ENCODE results near the gene DENND5B.
"Not testable (repeated sequence)": the region's sequence is repeated elsewhere in the genome, so short reads cannot be mapped to it uniquely, and the experiment has no call there.

DENND5B gene

GRCh38 chr12:31555466-31555865 lies 35.5 kb downstream of the DENND5B start:
- not testable (repeated sequence) for H3K27ac ChIP-seq (ENCODE audit: low read length); H3K4me3 ChIP-seq (ENCODE audit: low read length in 2 of 2); H3K36me3 ChIP-seq (ENCODE audit: control insufficient read depth in 2 of 2, insufficient read depth in 2 of 2, low read length in 2 of 2); H3K4me1 ChIP-seq (ENCODE audit: control insufficient read depth, insufficient read depth, low read length); H3K9me3 ChIP-seq (ENCODE audit: control insufficient read depth in 2 of 2, low read length in 2 of 2); H3K27me3 ChIP-seq (ENCODE audit: control insufficient read depth in 1 of 2, insufficient read depth in 2 of 2, low read length in 2 of 2); H3K9ac ChIP-seq (ENCODE audit: low read length in 2 of 2)

- not testable (repeated sequence) for H3K9me3 ChIP-seq (ENCODE audit: control insufficient read depth in 2 of 2, low read length in 2 of 2); H3K27ac ChIP-seq (ENCODE audit: low read length); H3K4me1 ChIP-seq (ENCODE audit: control insufficient read depth, insufficient read depth, low read length); H3K4me3 ChIP-seq (ENCODE audit: low read length in 2 of 2); H3K27me3 ChIP-seq (ENCODE audit: control insufficient read depth in 1 of 2, insufficient read depth in 2 of 2, low read length in 2 of 2); H3K9ac ChIP-seq (ENCODE audit: low read length in 2 of 2); H3K36me3 ChIP-seq (ENCODE audit: control insufficient read depth in 2 of 2, insufficient read depth in 2 of 2, low read length in 2 of 2)
Measured at GRCh38 chr12:31550590-31550989, 40.3 kb downstream of the DENND5B start.

GRCh38 chr12:31536672-31537071 lies 54.3 kb downstream of the DENND5B start:
- no peak overlapping the region for H3K4me3 ChIP-seq (ENCODE audit: low read length in 2 of 2)
- no peak overlapping the region for H3K9ac ChIP-seq (ENCODE audit: low read length in 2 of 2)
- H3K27ac ChIP-seq (ENCODE audit: low read length): no peak overlapping the region
- H3K9me3 ChIP-seq (ENCODE audit: control insufficient read depth in 2 of 2, low read length in 2 of 2): no peaks in the 10 kb centered on the region
- H3K36me3 ChIP-seq (ENCODE audit: control insufficient read depth in 2 of 2, insufficient read depth in 2 of 2, low read length in 2 of 2): no peaks in the 10 kb centered on the region
- no peaks in the 10 kb centered on the region for H3K4me1 ChIP-seq (ENCODE audit: control insufficient read depth, insufficient read depth, low read length)
- H3K27me3 ChIP-seq (ENCODE audit: control insufficient read depth in 1 of 2, insufficient read depth in 2 of 2, low read length in 2 of 2): no peaks in the 10 kb centered on the region

- H3K4me1 ChIP-seq (ENCODE audit: control insufficient read depth, insufficient read depth, low read length): no peaks in the 10 kb centered on the region
- H3K4me3 ChIP-seq (ENCODE audit: low read length in 2 of 2): no peak overlapping the region
- H3K27ac ChIP-seq (ENCODE audit: low read length): no peak overlapping the region
- H3K9me3 ChIP-seq (ENCODE audit: control insufficient read depth in 2 of 2, low read length in 2 of 2): no peaks in the 10 kb centered on the region
- no peak overlapping the region for H3K9ac ChIP-seq (ENCODE audit: low read length in 2 of 2)
- H3K36me3 ChIP-seq (ENCODE audit: control insufficient read depth in 2 of 2, insufficient read depth in 2 of 2, low read length in 2 of 2): no peaks in the 10 kb centered on the region
- H3K27me3 ChIP-seq (ENCODE audit: control insufficient read depth in 1 of 2, insufficient read depth in 2 of 2, low read length in 2 of 2): no peaks in the 10 kb centered on the region
Measured at GRCh38 chr12:31533470-31533869, 57.5 kb downstream of the DENND5B start.

GRCh38 chr12:31531893-31532292 lies 59.0 kb downstream of the DENND5B start:
- no peaks in the 10 kb centered on the region for H3K9me3 ChIP-seq (ENCODE audit: control insufficient read depth in 2 of 2, low read length in 2 of 2)
- no peaks in the 10 kb centered on the region for H3K36me3 ChIP-seq (ENCODE audit: control insufficient read depth in 2 of 2, insufficient read depth in 2 of 2, low read length in 2 of 2)
- no peaks in the 10 kb centered on the region for H3K4me1 ChIP-seq (ENCODE audit: control insufficient read depth, insufficient read depth, low read length)
- no peak overlapping the region for H3K4me3 ChIP-seq (ENCODE audit: low read length in 2 of 2)
- no peak overlapping the region for H3K9ac ChIP-seq (ENCODE audit: low read length in 2 of 2)
- no peaks in the 10 kb centered on the region for H3K27me3 ChIP-seq (ENCODE audit: control insufficient read depth in 1 of 2, insufficient read depth in 2 of 2, low read length in 2 of 2)
- H3K27ac ChIP-seq (ENCODE audit: low read length): no peak overlapping the region

- Histone ChIP-seq H3K36me3 (ENCODE audit: control insufficient read depth in 2 of 2, insufficient read depth in 2 of 2, low read length in 2 of 2) (no peaks in the 10 kb centered on the region), H3K4me3 (ENCODE audit: low read length in 2 of 2) (no peak overlapping the region), H3K9me3 (ENCODE audit: control insufficient read depth in 2 of 2, low read length in 2 of 2) (no peaks in the 10 kb centered on the region), H3K9ac (ENCODE audit: low read length in 2 of 2) (no peak overlapping the region), H3K4me1 (ENCODE audit: control insufficient read depth, insufficient read depth, low read length) (no peaks in the 10 kb centered on the region), H3K27me3 (ENCODE audit: control insufficient read depth in 1 of 2, insufficient read depth in 2 of 2, low read length in 2 of 2) (no peaks in the 10 kb centered on the region), H3K27ac (ENCODE audit: low read length) (no peak overlapping the region)
Measured at GRCh38 chr12:31528095-31528494, 62.8 kb downstream of the DENND5B start.

GRCh38 chr12:31527083-31527482 lies 63.9 kb downstream of the DENND5B start:
- Histone ChIP-seq H3K9ac (ENCODE audit: low read length in 2 of 2) (no peak overlapping the region), H3K27me3 (ENCODE audit: control insufficient read depth in 1 of 2, insufficient read depth in 2 of 2, low read length in 2 of 2) (no peaks in the 10 kb centered on the region), H3K9me3 (ENCODE audit: control insufficient read depth in 2 of 2, low read length in 2 of 2) (no peaks in the 10 kb centered on the region), H3K27ac (ENCODE audit: low read length) (no peak overlapping the region), H3K4me3 (ENCODE audit: low read length in 2 of 2) (no peak overlapping the region), H3K36me3 (ENCODE audit: control insufficient read depth in 2 of 2, insufficient read depth in 2 of 2, low read length in 2 of 2) (no peaks in the 10 kb centered on the region), H3K4me1 (ENCODE audit: control insufficient read depth, insufficient read depth, low read length) (no peaks in the 10 kb centered on the region)

GRCh38 chr12:31526158-31526546 lies 64.8 kb downstream of the DENND5B start:
- H3K27ac ChIP-seq (ENCODE audit: low read length): no peak overlapping the region

GRCh38 chr12:31525496-31526157 lies 65.3 kb downstream of the DENND5B start:
- H3K4me1 ChIP-seq (ENCODE audit: control insufficient read depth, insufficient read depth, low read length): no peaks in the 10 kb centered on the region
- no peaks in the 10 kb centered on the region for H3K27me3 ChIP-seq (ENCODE audit: control insufficient read depth in 1 of 2, insufficient read depth in 2 of 2, low read length in 2 of 2)
- no peaks in the 10 kb centered on the region for H3K9me3 ChIP-seq (ENCODE audit: control insufficient read depth in 2 of 2, low read length in 2 of 2)
- no peak overlapping the region for H3K27ac ChIP-seq (ENCODE audit: low read length)
- no peak overlapping the region for H3K9ac ChIP-seq (ENCODE audit: low read length in 2 of 2)
- no peaks in the 10 kb centered on the region for H3K36me3 ChIP-seq (ENCODE audit: control insufficient read depth in 2 of 2, insufficient read depth in 2 of 2, low read length in 2 of 2)
- no peak overlapping the region for H3K4me3 ChIP-seq (ENCODE audit: low read length in 2 of 2)

More at GRCh38 chr12:31526158-31526546, 64.8 kb downstream of the DENND5B start:
- Histone ChIP-seq H3K4me3 (ENCODE audit: low read length in 2 of 2) (no peak overlapping the region), H3K9ac (ENCODE audit: low read length in 2 of 2) (no peak overlapping the region), H3K9me3 (ENCODE audit: control insufficient read depth in 2 of 2, low read length in 2 of 2) (no peaks in the 10 kb centered on the region), H3K4me1 (ENCODE audit: control insufficient read depth, insufficient read depth, low read length) (no peaks in the 10 kb centered on the region), H3K27me3 (ENCODE audit: control insufficient read depth in 1 of 2, insufficient read depth in 2 of 2, low read length in 2 of 2) (no peaks in the 10 kb centered on the region), H3K36me3 (ENCODE audit: control insufficient read depth in 2 of 2, insufficient read depth in 2 of 2, low read length in 2 of 2) (no peaks in the 10 kb centered on the region)

- Histone ChIP-seq H3K27me3 (ENCODE audit: control insufficient read depth in 1 of 2, insufficient read depth in 2 of 2, low read length in 2 of 2) (no peaks in the 10 kb centered on the region), H3K4me1 (ENCODE audit: control insufficient read depth, insufficient read depth, low read length) (no peaks in the 10 kb centered on the region), H3K9ac (ENCODE audit: low read length in 2 of 2) (no peak overlapping the region), H3K27ac (ENCODE audit: low read length) (no peak overlapping the region), H3K9me3 (ENCODE audit: control insufficient read depth in 2 of 2, low read length in 2 of 2) (no peaks in the 10 kb centered on the region), H3K4me3 (ENCODE audit: low read length in 2 of 2) (no peak overlapping the region), H3K36me3 (ENCODE audit: control insufficient read depth in 2 of 2, insufficient read depth in 2 of 2, low read length in 2 of 2) (no peaks in the 10 kb centered on the region)
Measured at GRCh38 chr12:31524791-31525495, 66.0 kb downstream of the DENND5B start.

GRCh38 chr12:31523306-31523705 lies 67.6 kb downstream of the DENND5B start:
- no peaks in the 10 kb centered on the region for H3K27me3 ChIP-seq (ENCODE audit: control insufficient read depth in 1 of 2, insufficient read depth in 2 of 2, low read length in 2 of 2)
- no peak overlapping the region for H3K4me3 ChIP-seq (ENCODE audit: low read length in 2 of 2)
- no peaks in the 10 kb centered on the region for H3K4me1 ChIP-seq (ENCODE audit: control insufficient read depth, insufficient read depth, low read length)
- H3K9ac ChIP-seq (ENCODE audit: low read length in 2 of 2): no peak overlapping the region
- no peaks in the 10 kb centered on the region for H3K36me3 ChIP-seq (ENCODE audit: control insufficient read depth in 2 of 2, insufficient read depth in 2 of 2, low read length in 2 of 2)
- H3K9me3 ChIP-seq (ENCODE audit: control insufficient read depth in 2 of 2, low read length in 2 of 2): no peaks in the 10 kb centered on the region
- H3K27ac ChIP-seq (ENCODE audit: low read length): no peak overlapping the region
